Measurements from ENCODE around the gene TAF4B.

DNA sequence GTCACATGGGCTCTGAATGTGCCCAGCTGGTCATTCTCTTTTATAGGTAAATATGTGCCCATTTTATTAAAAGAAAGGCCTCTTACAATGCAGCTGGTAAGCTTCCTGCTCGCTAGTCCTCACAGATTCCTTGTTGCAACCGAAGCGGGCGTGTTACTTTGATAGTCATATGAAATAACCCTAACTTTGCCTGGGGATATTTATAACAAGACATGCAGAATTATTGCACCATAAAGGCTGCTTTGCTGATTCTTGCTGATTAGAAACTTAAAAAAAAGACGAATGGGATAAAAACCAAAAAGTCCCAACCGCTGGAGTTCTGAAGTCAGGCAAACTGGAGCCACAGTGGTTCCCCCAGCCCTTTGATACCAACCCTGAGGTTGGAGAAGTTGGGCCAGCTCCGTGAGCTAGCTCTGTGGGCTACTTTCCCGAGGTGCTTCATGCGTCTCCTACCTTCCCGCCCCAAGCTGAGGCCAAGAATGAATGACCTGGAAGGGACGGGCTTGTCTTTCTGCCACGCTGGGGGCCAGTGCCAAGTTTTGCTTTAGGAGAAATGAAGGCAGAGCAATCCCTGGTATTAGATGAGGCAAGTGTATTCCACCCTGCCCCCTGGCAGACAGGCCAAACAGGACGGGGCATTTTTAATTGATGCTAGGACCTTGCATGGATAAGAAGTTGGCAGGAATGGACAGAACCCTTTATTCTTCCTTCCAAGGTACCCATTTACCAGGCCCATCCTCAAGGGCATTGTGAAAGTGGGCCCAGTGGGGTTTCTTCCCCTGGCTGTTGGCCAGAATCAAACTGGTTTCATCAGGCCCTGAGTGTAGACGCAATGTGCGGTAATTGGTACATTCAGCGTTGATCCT lies 181.7 kb downstream of the TAF4B start:
- TF ChIP-seq EZH2 (IDR thresholded peaks at IDR 0.05; ENCODE audit: insufficient read depth, poor library complexity, severe bottlenecking) = no peak
- TF ChIP-seq EZH2phosphoT487 (IDR thresholded peaks at IDR 0.05; ENCODE audit: insufficient read depth, low read depth) = no peak
